IMR-90 (cell line): Measurements from ENCODE around the gene PSMD14. TPM values are rescaled to one million over a fixed set of nuclear protein-coding genes. Genes with fewer than 3 reads are reported as not detected.
"Not testable (repeated sequence)": the region's sequence is repeated elsewhere in the genome, so short reads cannot be mapped to it uniquely, and the experiment has no call there.

Source experiments
- ATAC-seq: fragments of 200-7000 bp; cut with Tn5 transposase; 2 replicates; pipeline ENCODE4 v1.9.1; 2020; ENCODE audit warnings: low read depth, mild to moderate bottlenecking, moderate library complexity
- BruUV-seq: library from RNA; stranded (reverse); fragments of 400-500 nt; replicated peaks from 2 replicates; lab custom pipeline; 2021; lab: Mats Ljungman, UMichigan
- CTCF ChIA-PET: fragments of 300-600 bp; formaldehyde crosslinking; extraction: SDS; loops from one replicate; lab custom pipeline; 2021; ENCODE audit warnings: antibody characterized with exemption; lab: Yijun Ruan, JAX
- POLR2A ChIA-PET: fragments of 300-600 bp; sonication (Branson Sonifier 250); formaldehyde crosslinking; loops from one replicate; lab custom pipeline; 2022; ENCODE audit warnings: antibody characterized with exemption; ENCODE audit not compliant: unreplicated experiment; lab: Charles Lee
- DNase-seq: peaks from one replicate; pipeline ENCODE4 v3.0.0; 2013
- H2AFZ ChIP-seq: replicated peaks from 2 replicates; pipeline ENCODE3; 2013; ENCODE audit warnings: low read length, mild to moderate bottlenecking; ENCODE audit not compliant: poor library complexity
- H2AK5ac ChIP-seq: 2 replicates; pipeline ENCODE4 v1.6.1; 2013; ENCODE audit warnings: low read depth, low read length, inconsistent platforms
- H2AK9ac ChIP-seq: replicated peaks from 2 replicates; pipeline ENCODE3; 2013; ENCODE audit warnings: mild to moderate bottlenecking, low read depth, low read length, moderate library complexity; ENCODE audit not compliant: poor library complexity
- H2BK120ac ChIP-seq: 2 replicates; pipeline ENCODE4 v1.6.1; 2013; ENCODE audit warnings: low read depth, low read length, inconsistent platforms
- H2BK15ac ChIP-seq: 3 replicates; pipeline ENCODE4 v1.6.1; 2013; ENCODE audit warnings: low read depth, low read length, inconsistent platforms
- H2BK20ac ChIP-seq: 2 replicates; pipeline ENCODE4 v1.6.1; 2013; ENCODE audit warnings: low read depth, mild to moderate bottlenecking, inconsistent platforms, low read length, moderate library complexity
- H2BK5ac ChIP-seq: 2 replicates; pipeline ENCODE4 v1.6.1; 2013; ENCODE audit warnings: mild to moderate bottlenecking, low read depth, low read length, inconsistent platforms; ENCODE audit not compliant: poor library complexity, severe bottlenecking
- H3K14ac ChIP-seq: replicated peaks from 2 replicates; pipeline ENCODE4 v1.6.1; 2013; ENCODE audit warnings: low read depth, low read length, inconsistent platforms
- H3K18ac ChIP-seq: 2 replicates; pipeline ENCODE4 v1.6.1; 2013; ENCODE audit warnings: low read depth, low read length, control low read depth
- H3K23ac ChIP-seq: 2 replicates; pipeline ENCODE4 v1.6.1; 2013; ENCODE audit warnings: low read depth, low read length, inconsistent platforms
- H3K27ac ChIP-seq: 2 replicates; pipeline ENCODE4 v1.5.1; 2013; ENCODE audit warnings: mild to moderate bottlenecking, control low read depth, low read length; ENCODE audit not compliant: insufficient read depth
- H3K27me3 ChIP-seq: 2 replicates; pipeline ENCODE4 v1.6.1; 2013; ENCODE audit warnings: low read length; ENCODE audit not compliant: control insufficient read depth, insufficient read depth
- H3K36me3 ChIP-seq: 2 replicates; pipeline ENCODE4 v1.6.1; 2013; ENCODE audit warnings: low read length, mixed read lengths; ENCODE audit not compliant: control insufficient read depth, insufficient read depth
- H3K4ac ChIP-seq: 2 replicates; pipeline ENCODE4 v1.6.1; 2013; ENCODE audit warnings: low read depth, low read length, inconsistent platforms
- H3K4me1 ChIP-seq: 2 replicates; pipeline ENCODE4 v1.6.1; 2013; ENCODE audit warnings: low read length, mixed read lengths; ENCODE audit not compliant: control insufficient read depth, insufficient read depth
- H3K4me2 ChIP-seq: 2 replicates; pipeline ENCODE4 v1.6.1; 2013; ENCODE audit warnings: low read depth, mild to moderate bottlenecking, control low read depth, low read length, moderate library complexity
- H3K4me3 ChIP-seq: 2 replicates; pipeline ENCODE4 v1.5.1; 2013; ENCODE audit warnings: low read depth, mild to moderate bottlenecking, control low read depth, low read length, moderate library complexity; ENCODE audit not compliant: insufficient read depth
- H3K56ac ChIP-seq: 2 replicates; pipeline ENCODE4 v1.6.1; 2013; ENCODE audit warnings: low read length, inconsistent platforms; ENCODE audit not compliant: insufficient read depth; ENCODE audit errors: extremely low read depth
- H3K79me1 ChIP-seq, 2 experiments: 2 replicates each; pipeline ENCODE4 v1.6.1; 2013; ENCODE audit warnings: low read length in 2 of 2, inconsistent platforms in 1 of 2, low read depth in 1 of 2
- H3K9ac ChIP-seq: 2 replicates; pipeline ENCODE4 v1.6.1; 2013; ENCODE audit warnings: low read depth, low read length, control low read depth
- H3K9me1 ChIP-seq: 2 replicates; pipeline ENCODE4 v1.6.1; 2013; ENCODE audit warnings: low read length, inconsistent platforms; ENCODE audit not compliant: insufficient read depth
- H3K9me3 ChIP-seq: 2 replicates; pipeline ENCODE4 v1.6.1; 2013; ENCODE audit warnings: low read length; ENCODE audit not compliant: control insufficient read depth, insufficient read depth
- H4K20me1 ChIP-seq: 2 replicates; pipeline ENCODE4 v1.6.1; 2013; ENCODE audit warnings: low read length, inconsistent platforms; ENCODE audit not compliant: insufficient read depth
- H4K5ac ChIP-seq: 2 replicates; pipeline ENCODE4 v1.6.1; 2013; ENCODE audit warnings: mild to moderate bottlenecking, low read depth, low read length, control low read depth
- H4K8ac ChIP-seq, 2 experiments: 2 replicates each; pipeline ENCODE4 v1.6.1; 2013; ENCODE audit warnings: low read depth in 2 of 2, low read length in 2 of 2, control low read depth in 1 of 2, inconsistent platforms in 1 of 2
- H4K91ac ChIP-seq: 2 replicates; pipeline ENCODE4 v1.6.1; 2013; ENCODE audit warnings: low read depth, low read length, inconsistent platforms; ENCODE audit not compliant: insufficient read depth
- CEBPB ChIP-seq: IDR thresholded peaks from 2 replicates; pipeline ENCODE4 v1.6.1; 2012; ENCODE audit warnings: low read depth, low read length, improper control_type of control experiment
- WGBS, 2 experiments: methylation state at CpG; one replicate each; pipeline versions ENCODE4 v1.1.5 to v1.1.7; 2013; ENCODE audit warnings: missing lambda C conversion rate in 2 of 2; ENCODE audit not compliant: insufficient read length in 1 of 2; ENCODE audit errors: extremely low coverage in 2 of 2; 5-methylcytosine and 5-hydroxymethylcytosine counted together
- dilution Hi-C: fragments of 300-500 bp; cut with HindIII; formaldehyde crosslinking; loops from one replicate; pipeline ENCODE4 v1.14.3; 2018; ENCODE audit warnings: low sequenced_read_pairs; ENCODE audit not compliant: unreplicated experiment
- in situ Hi-C: fragments of 300-500 bp; cut with MboI; formaldehyde crosslinking; loops from 3 replicates; pipeline ENCODE4 v1.14.3; 2019; ENCODE audit warnings: low sequenced_read_pairs, inconsistent platforms, mixed read lengths
- intact Hi-C: fragments of 100-400 bp; cut with micrococcal nuclease; formaldehyde crosslinking; loops from 2 replicates; pipeline ENCODE4 v1.10.0; 2022
- polyA plus RNA-seq, 3 experiments: library from polyadenylated mRNA; depleted of rRNA; stranded (reverse); fragments of >200 nt; gene quantifications; 2 replicates each; pipeline ENCODE4 v1.2.3, GENCODE V29; 2012; ENCODE audit warnings: low replicate concordance in 1 of 3
- total RNA-seq: library from RNA; depleted of rRNA; stranded (reverse); fragments of >200 nt; gene quantifications from 2 replicates; pipeline ENCODE4 v1.2.3, GENCODE V29; 2012

The PSMD14 gene
- total and polyA plus RNA-seq, 2 of the 4 experiments (the other 2 are of a cell fraction) = 59.3 to 110 TPM

- POLR2A ChIA-PET, H3K27ac ChIP-seq, H3K4ac ChIP-seq, H2AK9ac ChIP-seq, CTCF ChIA-PET, H3K9me1 ChIP-seq, H3K56ac ChIP-seq, BruUV-seq, H3K23ac ChIP-seq, H4K8ac ChIP-seq, H2BK15ac ChIP-seq, in situ Hi-C loops, H3K14ac ChIP-seq, H3K4me3 ChIP-seq, dilution Hi-C loops, H2BK120ac ChIP-seq, ATAC-seq, H2BK20ac ChIP-seq, H3K9ac ChIP-seq, H3K4me2 ChIP-seq, H4K5ac ChIP-seq, H3K79me1 ChIP-seq, H3K36me3 ChIP-seq, H3K27me3 ChIP-seq, H2AK5ac ChIP-seq, intact Hi-C loops, H2BK5ac ChIP-seq, H2AFZ ChIP-seq, H4K91ac ChIP-seq, H4K20me1 ChIP-seq, H3K4me1 ChIP-seq, H3K18ac ChIP-seq: not testable (repeated sequence)
- 61% methylated on average over 3 of the region's 11 CpGs; no CpG with 5 or more reads in 1 of the 2 experiments for WGBS, 2 experiments
- H3K9me3 ChIP-seq = peaks cover 11% of the 10 kb centered on the region
- peak; percentile 33 for DNase-seq
- TF ChIP-seq CEBPB = peak; percentile 89
Measured at GRCh38 chr2:161278564-161279229, 29.5 kb upstream of the PSMD14 start.

- H2BK120ac ChIP-seq, H3K4me2 ChIP-seq, H2AK5ac ChIP-seq, DNase-seq, H3K79me1 ChIP-seq, H4K91ac ChIP-seq, in situ Hi-C loops, H3K27ac ChIP-seq, H2BK20ac ChIP-seq, H3K4ac ChIP-seq, H2BK15ac ChIP-seq, H3K36me3 ChIP-seq, POLR2A ChIA-PET, dilution Hi-C loops, H3K27me3 ChIP-seq, H3K14ac ChIP-seq, H2AK9ac ChIP-seq, H3K4me3 ChIP-seq, CTCF ChIA-PET, H2BK5ac ChIP-seq, ATAC-seq, H2AFZ ChIP-seq, H3K9ac ChIP-seq, BruUV-seq, H4K5ac ChIP-seq, H3K23ac ChIP-seq, H3K56ac ChIP-seq, H3K18ac ChIP-seq, H3K9me1 ChIP-seq, H4K8ac ChIP-seq, H3K4me1 ChIP-seq, H4K20me1 ChIP-seq, intact Hi-C loops: not testable (repeated sequence)
- no CpG with 5 or more reads among the region's 5 CpGs for WGBS, 2 experiments
- H3K9me3 ChIP-seq = peaks cover 11% of the 10 kb centered on the region
Measured at GRCh38 chr2:161279230-161279815, 28.9 kb upstream of the PSMD14 start.
